IMR-90 (cell line): ENCODE measurements around the gene PPARD. TPM values are rescaled to one million over a fixed set of nuclear protein-coding genes. Genes with fewer than 3 reads are reported as not detected.

Experiments
- ATAC-seq: fragments of 200-7000 bp; cut with Tn5 transposase; 2 replicates; pipeline ENCODE4 v1.9.1; 2020; ENCODE audit warnings: low read depth, mild to moderate bottlenecking, moderate library complexity
- BruUV-seq: library from RNA; stranded (reverse); fragments of 400-500 nt; replicated peaks from 2 replicates; lab custom pipeline; 2021; lab: Mats Ljungman, UMichigan
- CTCF ChIA-PET: fragments of 300-600 bp; formaldehyde crosslinking; extraction: SDS; loops from one replicate; lab custom pipeline; 2021; ENCODE audit warnings: antibody characterized with exemption; lab: Yijun Ruan, JAX
- POLR2A ChIA-PET: fragments of 300-600 bp; sonication (Branson Sonifier 250); formaldehyde crosslinking; loops from one replicate; lab custom pipeline; 2022; ENCODE audit warnings: antibody characterized with exemption; ENCODE audit not compliant: unreplicated experiment; lab: Charles Lee
- DNase-seq: peaks from one replicate; pipeline ENCODE4 v3.0.0; 2013
- H2AFZ ChIP-seq: replicated peaks from 2 replicates; pipeline ENCODE3; 2013; ENCODE audit warnings: low read length, mild to moderate bottlenecking; ENCODE audit not compliant: poor library complexity
- H2AK5ac ChIP-seq: 2 replicates; pipeline ENCODE4 v1.6.1; 2013; ENCODE audit warnings: low read depth, low read length, inconsistent platforms
- H2AK9ac ChIP-seq: replicated peaks from 2 replicates; pipeline ENCODE3; 2013; ENCODE audit warnings: mild to moderate bottlenecking, low read depth, low read length, moderate library complexity; ENCODE audit not compliant: poor library complexity
- H2BK120ac ChIP-seq: 2 replicates; pipeline ENCODE4 v1.6.1; 2013; ENCODE audit warnings: low read depth, low read length, inconsistent platforms
- H2BK15ac ChIP-seq: 3 replicates; pipeline ENCODE4 v1.6.1; 2013; ENCODE audit warnings: low read depth, low read length, inconsistent platforms
- H2BK20ac ChIP-seq: 2 replicates; pipeline ENCODE4 v1.6.1; 2013; ENCODE audit warnings: low read depth, mild to moderate bottlenecking, inconsistent platforms, low read length, moderate library complexity
- H2BK5ac ChIP-seq: 2 replicates; pipeline ENCODE4 v1.6.1; 2013; ENCODE audit warnings: mild to moderate bottlenecking, low read depth, low read length, inconsistent platforms; ENCODE audit not compliant: poor library complexity, severe bottlenecking
- H3K14ac ChIP-seq: replicated peaks from 2 replicates; pipeline ENCODE4 v1.6.1; 2013; ENCODE audit warnings: low read depth, low read length, inconsistent platforms
- H3K18ac ChIP-seq: 2 replicates; pipeline ENCODE4 v1.6.1; 2013; ENCODE audit warnings: low read depth, low read length, control low read depth
- H3K23ac ChIP-seq: 2 replicates; pipeline ENCODE4 v1.6.1; 2013; ENCODE audit warnings: low read depth, low read length, inconsistent platforms
- H3K27ac ChIP-seq: 2 replicates; pipeline ENCODE4 v1.5.1; 2013; ENCODE audit warnings: mild to moderate bottlenecking, control low read depth, low read length; ENCODE audit not compliant: insufficient read depth
- H3K27me3 ChIP-seq: 2 replicates; pipeline ENCODE4 v1.6.1; 2013; ENCODE audit warnings: low read length; ENCODE audit not compliant: control insufficient read depth, insufficient read depth
- H3K36me3 ChIP-seq: 2 replicates; pipeline ENCODE4 v1.6.1; 2013; ENCODE audit warnings: low read length, mixed read lengths; ENCODE audit not compliant: control insufficient read depth, insufficient read depth
- H3K4ac ChIP-seq: 2 replicates; pipeline ENCODE4 v1.6.1; 2013; ENCODE audit warnings: low read depth, low read length, inconsistent platforms
- H3K4me1 ChIP-seq: 2 replicates; pipeline ENCODE4 v1.6.1; 2013; ENCODE audit warnings: low read length, mixed read lengths; ENCODE audit not compliant: control insufficient read depth, insufficient read depth
- H3K4me2 ChIP-seq: 2 replicates; pipeline ENCODE4 v1.6.1; 2013; ENCODE audit warnings: low read depth, mild to moderate bottlenecking, control low read depth, low read length, moderate library complexity
- H3K4me3 ChIP-seq: 2 replicates; pipeline ENCODE4 v1.5.1; 2013; ENCODE audit warnings: low read depth, mild to moderate bottlenecking, control low read depth, low read length, moderate library complexity; ENCODE audit not compliant: insufficient read depth
- H3K56ac ChIP-seq: 2 replicates; pipeline ENCODE4 v1.6.1; 2013; ENCODE audit warnings: low read length, inconsistent platforms; ENCODE audit not compliant: insufficient read depth; ENCODE audit errors: extremely low read depth
- H3K79me1 ChIP-seq, 2 experiments: 2 replicates each; pipeline ENCODE4 v1.6.1; 2013; ENCODE audit warnings: low read length in 2 of 2, inconsistent platforms in 1 of 2, low read depth in 1 of 2
- H3K9ac ChIP-seq: 2 replicates; pipeline ENCODE4 v1.6.1; 2013; ENCODE audit warnings: low read depth, low read length, control low read depth
- H3K9me1 ChIP-seq: 2 replicates; pipeline ENCODE4 v1.6.1; 2013; ENCODE audit warnings: low read length, inconsistent platforms; ENCODE audit not compliant: insufficient read depth
- H3K9me3 ChIP-seq: 2 replicates; pipeline ENCODE4 v1.6.1; 2013; ENCODE audit warnings: low read length; ENCODE audit not compliant: control insufficient read depth, insufficient read depth
- H4K20me1 ChIP-seq: 2 replicates; pipeline ENCODE4 v1.6.1; 2013; ENCODE audit warnings: low read length, inconsistent platforms; ENCODE audit not compliant: insufficient read depth
- H4K5ac ChIP-seq: 2 replicates; pipeline ENCODE4 v1.6.1; 2013; ENCODE audit warnings: mild to moderate bottlenecking, low read depth, low read length, control low read depth
- H4K8ac ChIP-seq, 2 experiments: 2 replicates each; pipeline ENCODE4 v1.6.1; 2013; ENCODE audit warnings: low read depth in 2 of 2, low read length in 2 of 2, control low read depth in 1 of 2, inconsistent platforms in 1 of 2
- H4K91ac ChIP-seq: 2 replicates; pipeline ENCODE4 v1.6.1; 2013; ENCODE audit warnings: low read depth, low read length, inconsistent platforms; ENCODE audit not compliant: insufficient read depth
- BHLHE40 ChIP-seq: fragments of 150-350 bp; IDR thresholded peaks from 2 replicates; pipeline ENCODE4 v1.6.1; 2016; ENCODE audit warnings: mild to moderate bottlenecking, low read depth, low read length
- ELK1 ChIP-seq: fragments of 150-350 bp; IDR thresholded peaks from 2 replicates; pipeline ENCODE4 v1.6.1; 2016; ENCODE audit warnings: low read depth, mild to moderate bottlenecking, low read length, moderate library complexity, borderline replicate concordance
- FOS ChIP-seq: fragments of 150-350 bp; IDR thresholded peaks from 2 replicates; pipeline ENCODE4 v1.6.1; 2016; ENCODE audit warnings: low read depth, low read length
- MAFK ChIP-seq: IDR thresholded peaks from 2 replicates; pipeline ENCODE4 v1.6.1; 2012; ENCODE audit warnings: low read depth, low read length, improper control_type of control experiment
- MAZ ChIP-seq: IDR thresholded peaks from 2 replicates; pipeline ENCODE4 v1.6.1; 2012; ENCODE audit warnings: low read depth, mild to moderate bottlenecking, low read length, improper control_type of control experiment, moderate library complexity, borderline replicate concordance
- MXI1 ChIP-seq: IDR thresholded peaks from 2 replicates; pipeline ENCODE4 v1.6.1; 2012; ENCODE audit warnings: low read depth, mild to moderate bottlenecking, low read length, moderate library complexity, borderline replicate concordance
- POLR2A ChIP-seq: IDR thresholded peaks from 2 replicates; pipeline ENCODE4 v1.6.1; 2012; ENCODE audit warnings: mild to moderate bottlenecking, low read depth, low read length
- SMC3 ChIP-seq: fragments of 150-350 bp; IDR thresholded peaks from 2 replicates; pipeline ENCODE4 v1.6.1; 2016; ENCODE audit warnings: low read depth, mild to moderate bottlenecking, antibody characterized with exemption, low read length, moderate library complexity
- USF2 ChIP-seq: fragments of 150-350 bp; IDR thresholded peaks from 2 replicates; pipeline ENCODE4 v1.6.1; 2017; ENCODE audit warnings: mild to moderate bottlenecking, antibody characterized with exemption, low read length, low read depth
- WGBS, 2 experiments: methylation state at CpG; one replicate each; pipeline versions ENCODE4 v1.1.5 to v1.1.7; 2013; ENCODE audit warnings: missing lambda C conversion rate in 2 of 2; ENCODE audit not compliant: insufficient read length in 1 of 2; ENCODE audit errors: extremely low coverage in 2 of 2; 5-methylcytosine and 5-hydroxymethylcytosine counted together
- dilution Hi-C: fragments of 300-500 bp; cut with HindIII; formaldehyde crosslinking; loops from one replicate; pipeline ENCODE4 v1.14.3; 2018; ENCODE audit warnings: low sequenced_read_pairs; ENCODE audit not compliant: unreplicated experiment
- in situ Hi-C: fragments of 300-500 bp; cut with MboI; formaldehyde crosslinking; loops from 3 replicates; pipeline ENCODE4 v1.14.3; 2019; ENCODE audit warnings: low sequenced_read_pairs, inconsistent platforms, mixed read lengths
- intact Hi-C: fragments of 100-400 bp; cut with micrococcal nuclease; formaldehyde crosslinking; loops from 2 replicates; pipeline ENCODE4 v1.10.0; 2022
- polyA plus RNA-seq, 3 experiments: library from polyadenylated mRNA; depleted of rRNA; stranded (reverse); fragments of >200 nt; gene quantifications; 2 replicates each; pipeline ENCODE4 v1.2.3, GENCODE V29; 2012; ENCODE audit warnings: low replicate concordance in 1 of 3
- total RNA-seq: library from RNA; depleted of rRNA; stranded (reverse); fragments of >200 nt; gene quantifications from 2 replicates; pipeline ENCODE4 v1.2.3, GENCODE V29; 2012

Gene PPARD
- total and polyA plus RNA-seq, 2 of the 4 experiments (the other 2 are of a cell fraction): 10.4 to 69.0 TPM

- H2AFZ ChIP-seq: no peak overlapping the region
- CTCF ChIA-PET: no interaction called here
- H4K8ac ChIP-seq: peak overlapping the region in 1 of 2 experiments; percentile 10; a peak in 1 of 4 replicates
- no peak for ATAC-seq
- H2AK5ac ChIP-seq: no peak overlapping the region; the same call in 1 of the 2 replicates
- dilution Hi-C loops: no loop called here
- H2BK15ac ChIP-seq: no peak overlapping the region
- peak overlapping the region; percentile 17 for H2BK5ac ChIP-seq
- peaks cover 10% of the 10 kb centered on the region for H3K4me1 ChIP-seq
- TF ChIP-seq MAZ (no peak), ELK1 (no peak), POLR2A (no peak), BHLHE40 (0 out of 2 replicates have a peak, but pooled peaks have one; percentile 14), USF2 (peak; percentile 49; the same call in 1 of the 2 replicates), SMC3 (no peak), MXI1 (0 out of 2 replicates have a peak, but pooled peaks have one; percentile 20), FOS (no peak), MAFK (no peak)
- H3K4me2 ChIP-seq: peak overlapping the region; percentile 87
- H4K91ac ChIP-seq: no peak overlapping the region
- no peak for DNase-seq
- H3K14ac ChIP-seq: peak overlapping the region; percentile 94
- peak overlapping the region; percentile 88 for H3K9ac ChIP-seq
- peaks cover 7 to 41% of the 10 kb centered on the region in 2 experiments; a peak in 3 of 4 replicates for H3K79me1 ChIP-seq
- H3K27me3 ChIP-seq: no peaks in the 10 kb centered on the region
- peaks cover 51% of the 10 kb centered on the region for H3K36me3 ChIP-seq
- H3K18ac ChIP-seq: no peak overlapping the region
- intact Hi-C loops: loop anchor here (2.0 to 5.0 kb wide), 2 partner anchors 25 to 173 kb away; partner anchors contain the start of gene DEF6
- no peak overlapping the region for H2BK20ac ChIP-seq
- in situ Hi-C loops: no loop called here
- H3K56ac ChIP-seq: peak overlapping the region; percentile 44; the same call in 1 of the 2 replicates
- no TSS peak for BruUV-seq
- POLR2A ChIA-PET: interaction anchor here (0.9 to 1.4 kb wide), 2 partner anchors 19 to 27 kb away, joined by 3 read pairs; partner anchors contain the start of gene TEAD3
- peak overlapping the region; percentile 79 for H3K27ac ChIP-seq
- H3K9me3 ChIP-seq: no peaks in the 10 kb centered on the region
- peak overlapping the region; percentile 4; the same call in 1 of the 2 replicates for H2BK120ac ChIP-seq
- H4K20me1 ChIP-seq: peaks cover 67% of the 10 kb centered on the region
- H3K9me1 ChIP-seq: no peaks in the 10 kb centered on the region
- H3K4me3 ChIP-seq: peak overlapping the region; percentile 71
- H3K4ac ChIP-seq: peak overlapping the region; percentile 24
- no peak overlapping the region for H4K5ac ChIP-seq
- peak overlapping the region; percentile 82 for H3K23ac ChIP-seq
- WGBS, 2 experiments: 10% methylated on average over 8 of the region's 18 CpGs; no CpG with 5 or more reads in 1 of the 2 experiments
- H2AK9ac ChIP-seq: peak overlapping the region; percentile 59
Measured at GRCh38 chr6:35469751-35470662, 127.6 kb downstream of the PPARD start.
